Raji (cell line): ENCODE data around the gene PSAT1.

Experiments used
- POLR2A ChIP-seq: IDR thresholded peaks from 2 replicates; pipeline ENCODE4 v1.6.1; 2011; ENCODE audit warnings: low read depth, low read length, control low read depth; ENCODE audit not compliant: insufficient read depth

PSAT1 gene

GRCh38 chr9:78288214-78288892, 8.6 kb upstream of the PSAT1 start:
- no peak for TF ChIP-seq POLR2A

- no peak for TF ChIP-seq POLR2A
These were observed 7.5 kb upstream of the PSAT1 start for GRCh38 chr9:78289474-78289873.

- TF ChIP-seq POLR2A: no peak
These were observed 5.5 kb upstream of the PSAT1 start for GRCh38 chr9:78291240-78291925.

GRCh38 chr9:78292026-78292425, 4.9 kb upstream of the PSAT1 start:
- TF ChIP-seq POLR2A: no peak

GRCh38 chr9:78292716-78293497, 4.0 kb upstream of the PSAT1 start:
- no peak for TF ChIP-seq POLR2A

- TF ChIP-seq POLR2A: no peak
These were observed 2.4 kb upstream of the PSAT1 start for GRCh38 chr9:78294290-78295176.

- no peak for TF ChIP-seq POLR2A
These were observed 1.7 kb upstream of the PSAT1 start for GRCh38 chr9:78295177-78295575.

GRCh38 chr9:78295731-78296130, 1.2 kb upstream of the PSAT1 start:
- TF ChIP-seq POLR2A: no peak

- TF ChIP-seq POLR2A: no peak
These were observed 578 bp upstream of the PSAT1 start for GRCh38 chr9:78296201-78296892.

- TF ChIP-seq POLR2A: no peak
These were observed 692 bp downstream of the PSAT1 start for GRCh38 chr9:78297672-78297961.

GRCh38 chr9:78298046-78298765, 1.3 kb downstream of the PSAT1 start:
- TF ChIP-seq POLR2A: no peak

GRCh38 chr9:78300209-78300608, 3.3 kb downstream of the PSAT1 start:
- TF ChIP-seq POLR2A: no peak

GRCh38 chr9:78301466-78301865, 4.5 kb downstream of the PSAT1 start:
- TF ChIP-seq POLR2A: no peak
